Measurements from ENCODE around the gene LYRM1. TPM values are rescaled to one million over a fixed set of nuclear protein-coding genes. Genes with fewer than 3 reads are reported as not detected.
A peak's percentile ranks its signal among the peaks of the same experiment; 100 is the strongest.
"Not testable (repeated sequence)": the region's sequence is repeated elsewhere in the genome, so short reads cannot be mapped to it uniquely, and the experiment has no call there.

Gene LYRM1
- total RNA-seq, 4 donors from 2014 or later = 36.4 to 74.7 (median 38.8) TPM

DNA sequence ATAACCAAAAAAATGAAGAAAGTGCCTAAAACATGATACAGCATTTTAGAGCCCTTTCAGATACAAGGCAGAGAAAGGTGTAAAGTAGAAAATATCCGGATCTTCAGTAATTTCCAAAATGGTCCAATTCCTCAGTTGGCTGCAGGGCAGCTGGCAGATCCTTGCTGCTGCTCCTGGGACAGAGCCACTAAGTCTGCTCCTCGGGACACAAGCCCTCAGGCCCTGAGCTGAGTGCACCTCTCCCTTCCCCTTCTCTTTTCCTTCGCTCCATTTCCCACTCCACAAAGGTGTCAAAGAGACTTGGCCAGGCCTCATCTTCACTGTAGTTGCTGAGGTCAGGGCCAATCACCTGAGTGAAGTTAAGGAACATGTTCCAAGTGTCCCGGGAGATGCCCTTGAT lies 40.9 kb upstream of the LYRM1 start:
- TF ChIP-seq POLR2A (IDR thresholded peaks at IDR 0.05) = no peak
- TF ChIP-seq, protein P1, sequence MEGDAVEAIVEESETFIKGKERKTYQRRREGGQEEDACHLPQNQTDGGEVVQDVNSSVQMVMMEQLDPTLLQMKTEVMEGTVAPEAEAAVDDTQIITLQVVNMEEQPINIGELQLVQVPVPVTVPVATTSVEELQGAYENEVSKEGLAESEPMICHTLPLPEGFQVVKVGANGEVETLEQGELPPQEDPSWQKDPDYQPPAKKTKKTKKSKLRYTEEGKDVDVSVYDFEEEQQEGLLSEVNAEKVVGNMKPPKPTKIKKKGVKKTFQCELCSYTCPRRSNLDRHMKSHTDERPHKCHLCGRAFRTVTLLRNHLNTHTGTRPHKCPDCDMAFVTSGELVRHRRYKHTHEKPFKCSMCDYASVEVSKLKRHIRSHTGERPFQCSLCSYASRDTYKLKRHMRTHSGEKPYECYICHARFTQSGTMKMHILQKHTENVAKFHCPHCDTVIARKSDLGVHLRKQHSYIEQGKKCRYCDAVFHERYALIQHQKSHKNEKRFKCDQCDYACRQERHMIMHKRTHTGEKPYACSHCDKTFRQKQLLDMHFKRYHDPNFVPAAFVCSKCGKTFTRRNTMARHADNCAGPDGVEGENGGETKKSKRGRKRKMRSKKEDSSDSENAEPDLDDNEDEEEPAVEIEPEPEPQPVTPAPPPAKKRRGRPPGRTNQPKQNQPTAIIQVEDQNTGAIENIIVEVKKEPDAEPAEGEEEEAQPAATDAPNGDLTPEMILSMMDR (IDR thresholded peaks at IDR 0.05 in 4 of 5, conservative IDR thresholded peaks at IDR 0.05 in 1 of 5) = no peak
- in situ Hi-C loops (cut with MboI; ENCODE audit: low sequenced_read_pairs in 4 of 4) (loop anchor here (5.0 to 25.0 kb wide), 4 partner anchors 55 to 428 kb away; partner anchors contain the start of gene CRYM (in 1 of the 4)), intact Hi-C loops (cut with DNase I; ENCODE audit: low total_unique reads) (no loop called here)
- no peak for DNase-seq
- no peaks in the 10 kb centered on the region for H3K27me3 ChIP-seq
- H3K9me3 ChIP-seq = no peaks in the 10 kb centered on the region
- peaks cover 19% of the 10 kb centered on the region in 2 donors for H3K4me1 ChIP-seq
- H3K36me3 ChIP-seq = peaks cover 0 to 15% of the 10 kb centered on the region in 2 donors
- H3K27ac ChIP-seq = peak overlapping the region; percentile 12 to 51 (median 34)
- no peak overlapping the region for H3K4me3 ChIP-seq
- ATAC-seq = peak in 1 of 2 donors; percentile 44

- no peak for DNase-seq
- Histone ChIP-seq H3K9me3 (no peaks in the 10 kb centered on the region), H3K4me3 (no peak overlapping the region), H3K27me3 (no peaks in the 10 kb centered on the region), H3K27ac (peak overlapping the region in 3 of 4 donors; percentile 33 to 51 (median 35)), H3K36me3 (peaks cover 0 to 15% of the 10 kb centered on the region in 2 donors), H3K4me1 (peaks cover 20% of the 10 kb centered on the region in 2 donors)
- intact Hi-C loops (cut with DNase I; ENCODE audit: low total_unique reads) = no loop called here
- ATAC-seq = no peak
- in situ Hi-C loops (cut with MboI; ENCODE audit: low sequenced_read_pairs in 4 of 4) = loop anchor here in 1 of 4 donors (25.0 kb wide), 1 partner anchor 427 kb away; the partner anchor contains the start of gene CRYM
- TF ChIP-seq, protein P1 (IDR thresholded peaks at IDR 0.05 in 4 of 5, conservative IDR thresholded peaks at IDR 0.05 in 1 of 5) = no peak
- TF ChIP-seq POLR2A (IDR thresholded peaks at IDR 0.05) = no peak
These were observed 40.2 kb upstream of the LYRM1 start for GRCh38 chr16:20860361-20860760.

GRCh38 chr16:20860995-20861394 lies 39.6 kb upstream of the LYRM1 start:
- H3K27me3 ChIP-seq; intact Hi-C loops (cut with DNase I; ENCODE audit: low total_unique reads); DNase-seq; H3K4me3 ChIP-seq; ATAC-seq; H3K9me3 ChIP-seq: not testable (repeated sequence)
- Histone ChIP-seq H3K36me3 (peaks cover 0 to 15% of the 10 kb centered on the region in 2 donors), H3K4me1 (peaks cover 25 to 27% of the 10 kb centered on the region in 2 donors), H3K27ac (peak overlapping the region in 3 of 4 donors; percentile 35 to 53 (median 51))
- in situ Hi-C loops (cut with MboI; ENCODE audit: low sequenced_read_pairs in 4 of 4) = loop anchor here in 1 of 4 donors (25.0 kb wide), 1 partner anchor 426 kb away; the partner anchor contains the start of gene CRYM

- Histone ChIP-seq H3K36me3 (peaks cover 0 to 10% of the 10 kb centered on the region in 2 donors), H3K27ac (no peak overlapping the region), H3K27me3 (no peaks in the 10 kb centered on the region), H3K9me3 (no peaks in the 10 kb centered on the region), H3K4me3 (no peak overlapping the region), H3K4me1 (peaks cover 38% of the 10 kb centered on the region in 2 donors)
- no peak for TF ChIP-seq POLR2A (IDR thresholded peaks at IDR 0.05)
- TF ChIP-seq, protein P1 (IDR thresholded peaks at IDR 0.05 in 4 of 5, conservative IDR thresholded peaks at IDR 0.05 in 1 of 5) = no peak
- no peak for ATAC-seq
- no peak for DNase-seq
- intact Hi-C loops (cut with DNase I; ENCODE audit: low total_unique reads) = no loop called here
- in situ Hi-C loops (cut with MboI; ENCODE audit: low sequenced_read_pairs in 4 of 4) = loop anchor here in 1 of 4 donors (25.0 kb wide), 1 partner anchor 425 kb away; the partner anchor contains the start of gene CRYM
These were observed 38.2 kb upstream of the LYRM1 start for GRCh38 chr16:20862162-20862960.

DNA sequence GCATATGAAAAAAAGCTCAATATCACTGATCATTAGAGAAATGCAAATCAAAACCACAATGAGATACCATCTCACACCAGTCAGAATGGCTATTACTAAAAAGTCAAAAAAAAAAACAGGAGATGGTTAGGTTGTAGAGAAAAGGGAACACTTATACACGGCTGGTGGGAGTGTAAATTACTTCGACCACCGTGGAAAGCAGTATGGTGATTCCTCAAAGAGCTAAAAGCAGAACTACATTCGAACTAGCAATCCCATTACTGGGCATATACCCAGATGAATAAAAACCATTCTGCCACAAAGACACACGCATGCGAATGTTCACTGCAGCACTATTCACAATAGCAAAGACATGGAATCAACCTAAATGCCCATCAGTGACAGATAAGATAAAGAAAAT lies 36.2 kb upstream of the LYRM1 start:
- ATAC-seq; DNase-seq; H3K9me3 ChIP-seq; intact Hi-C loops (cut with DNase I; ENCODE audit: low total_unique reads); H3K4me3 ChIP-seq; H3K27me3 ChIP-seq; H3K36me3 ChIP-seq; H3K27ac ChIP-seq: not testable (repeated sequence)
- peaks cover 49 to 53% of the 10 kb centered on the region in 2 donors for H3K4me1 ChIP-seq
- in situ Hi-C loops (cut with MboI; ENCODE audit: low sequenced_read_pairs in 4 of 4) = loop anchor here in 1 of 4 donors (25.0 kb wide), 1 partner anchor 423 kb away; the partner anchor contains the start of gene CRYM
